ELF-1 (cell line): ENCODE results near the gene EIF2B4.

Source experiments
- DNase-seq: peaks from one replicate; pipeline ENCODE4 v3.0.0-alpha.2; 2016; ENCODE audit warnings: low read depth, low spot score

The EIF2B4 gene

DNA sequence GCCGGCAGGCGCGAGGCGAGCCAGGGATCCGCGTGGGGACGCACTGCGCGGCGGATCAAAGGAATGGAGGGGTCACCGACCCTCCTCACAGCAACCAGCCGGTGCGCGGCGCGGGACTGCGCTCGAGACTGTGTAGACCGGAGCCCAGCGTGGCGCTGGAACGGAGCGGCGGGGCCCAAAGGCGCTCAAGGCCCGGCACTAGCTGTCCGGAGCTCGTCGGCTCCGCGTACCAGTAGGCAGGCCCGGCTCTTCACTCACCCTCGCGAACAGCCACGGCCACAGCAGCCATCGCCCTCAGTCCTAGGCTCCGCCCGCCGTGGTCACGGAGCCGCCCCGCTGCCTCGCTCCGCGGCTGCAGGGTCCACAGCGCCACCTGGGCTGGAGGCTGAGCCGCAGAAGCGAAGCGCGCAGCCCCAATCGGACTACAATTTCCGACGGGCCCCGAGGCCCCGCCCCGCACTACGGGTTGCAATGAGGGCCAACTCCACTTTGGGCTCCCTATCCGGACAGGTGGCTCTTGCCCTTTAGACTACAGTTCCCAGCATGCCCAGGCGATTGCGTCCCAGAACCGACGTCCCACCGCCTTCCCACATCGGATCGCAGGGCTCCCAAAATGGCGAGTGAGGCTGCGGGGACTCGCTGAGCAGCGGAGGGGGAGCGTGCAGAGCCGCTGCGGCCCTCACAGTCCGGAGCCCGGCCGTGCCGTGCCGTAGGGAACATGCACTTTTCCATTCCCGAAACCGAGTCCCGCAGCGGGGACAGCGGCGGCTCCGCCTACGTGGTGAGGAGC, at the start of gene EIF2B4, which contains the start of gene SNX17:
EIF2B4 (minus strand) TSS at position 313 of the 790 bp plus-strand sequence; CDS start at position 289, 24 bp downstream.
SNX17 (plus strand) TSS at position 591 of the 790 bp plus-strand sequence; CDS start at position 719, 128 bp downstream.
- DNase-seq: peak; percentile 99

DNA sequence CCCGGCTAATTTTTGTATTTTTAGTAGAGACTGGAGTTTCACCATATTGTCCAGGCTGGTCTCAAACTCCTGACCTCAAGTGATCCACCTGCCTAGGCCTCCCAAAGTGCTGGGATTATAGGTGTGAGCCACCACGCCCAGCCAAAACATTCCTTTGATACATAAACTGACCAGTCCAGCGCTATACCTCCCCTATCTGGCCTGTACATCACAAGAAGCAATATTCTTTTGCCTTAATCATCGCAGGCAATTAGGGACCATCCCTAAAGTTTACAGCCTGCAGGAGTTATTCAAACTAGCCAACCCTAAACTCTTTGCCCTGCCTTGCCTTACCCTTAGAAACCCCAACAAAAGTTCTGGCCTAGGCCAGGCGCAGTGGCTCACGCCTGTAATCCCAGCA, 46.0 kb upstream of the EIF2B4 start:
- DNase-seq: no peak

GRCh38 chr2:27412419-27413152, 42.4 kb upstream of the EIF2B4 start:
- DNase-seq: no peak

DNA sequence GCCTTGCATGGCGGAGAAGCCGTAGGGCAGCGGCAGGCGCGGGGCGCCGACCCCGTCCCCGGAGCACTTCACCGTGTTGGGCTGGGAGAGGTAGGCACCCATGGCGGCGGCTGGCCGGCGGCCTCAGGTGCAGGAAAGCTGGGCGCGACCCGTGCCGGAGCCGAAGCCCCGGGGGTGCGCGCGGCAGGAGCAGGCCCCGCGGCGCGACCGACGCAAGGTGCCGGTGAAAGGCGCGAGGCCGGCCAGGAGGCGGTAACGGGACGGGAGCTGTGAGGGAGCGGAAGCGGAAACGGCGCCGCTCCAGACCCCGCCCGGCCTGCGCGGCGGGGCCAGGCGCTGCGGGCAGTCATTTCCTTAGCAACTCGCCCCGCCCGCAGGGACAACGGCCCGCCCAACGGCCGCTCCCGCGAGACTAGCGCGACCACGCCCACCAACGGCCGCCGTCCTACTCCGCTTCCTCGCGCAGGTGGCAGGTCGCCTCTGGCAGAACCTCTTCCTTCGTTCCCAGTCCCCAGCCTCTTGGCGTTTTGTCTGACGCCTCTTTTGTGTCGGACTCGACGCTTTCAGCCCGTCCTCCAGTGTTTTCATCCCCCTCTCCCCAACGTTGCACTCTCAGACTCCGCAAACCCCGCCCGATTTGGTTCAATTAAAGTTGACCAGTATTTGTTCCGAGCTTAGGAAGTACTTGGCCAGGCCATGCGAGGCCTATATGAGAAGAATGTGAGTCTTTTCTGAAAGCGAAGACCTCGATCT, 39.4 kb upstream of the EIF2B4 start, which contains the start of gene PPM1G:
PPM1G (minus strand) TSS at position 271 of the 753 bp plus-strand sequence; CDS start at position 102, 169 bp downstream.
- peak; percentile 98 for DNase-seq

- DNase-seq: peak; percentile 12
Measured at GRCh38 chr2:27408601-27409320, 38.6 kb upstream of the EIF2B4 start.

DNA sequence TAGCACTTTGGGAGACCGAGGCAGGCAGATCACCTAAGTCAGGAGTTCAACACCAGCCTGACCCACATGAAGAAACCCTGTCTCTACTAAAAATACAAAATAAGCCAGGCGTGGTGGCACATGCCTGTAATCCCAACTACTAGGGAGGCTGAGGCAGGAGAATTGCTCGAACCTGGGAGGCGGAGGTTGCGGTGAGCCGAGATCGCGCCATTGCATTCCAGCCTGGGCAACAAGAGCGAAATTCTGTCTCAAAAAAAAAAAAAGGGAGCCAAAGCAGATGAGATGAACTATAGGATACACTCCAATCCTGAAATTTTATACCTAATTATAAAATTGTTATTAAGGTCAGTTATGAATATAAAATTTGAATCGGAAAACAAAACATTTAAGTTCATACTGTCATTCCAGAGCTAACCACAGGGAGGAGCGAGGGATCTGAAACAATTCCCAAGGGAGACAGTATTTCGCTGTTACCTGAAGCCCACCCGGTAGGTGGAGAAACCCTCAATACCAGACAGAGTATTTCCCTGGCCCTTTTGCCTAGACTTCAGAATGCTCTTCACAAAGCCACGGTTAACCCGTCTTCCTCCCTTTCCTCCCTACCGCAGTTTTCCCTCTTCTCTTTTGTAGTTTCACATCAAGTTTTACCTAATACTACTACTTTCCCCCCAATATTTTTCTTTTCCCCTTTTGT, 37.8 kb upstream of the EIF2B4 start:
- DNase-seq: peak; percentile 65

GRCh38 chr2:27400348-27401135, 30.4 kb upstream of the EIF2B4 start:
- DNase-seq: no peak

- no peak for DNase-seq
Measured at GRCh38 chr2:27398962-27399361, 28.8 kb upstream of the EIF2B4 start.

GRCh38 chr2:27393225-27393624, 23.1 kb upstream of the EIF2B4 start:
- no peak for DNase-seq

DNA sequence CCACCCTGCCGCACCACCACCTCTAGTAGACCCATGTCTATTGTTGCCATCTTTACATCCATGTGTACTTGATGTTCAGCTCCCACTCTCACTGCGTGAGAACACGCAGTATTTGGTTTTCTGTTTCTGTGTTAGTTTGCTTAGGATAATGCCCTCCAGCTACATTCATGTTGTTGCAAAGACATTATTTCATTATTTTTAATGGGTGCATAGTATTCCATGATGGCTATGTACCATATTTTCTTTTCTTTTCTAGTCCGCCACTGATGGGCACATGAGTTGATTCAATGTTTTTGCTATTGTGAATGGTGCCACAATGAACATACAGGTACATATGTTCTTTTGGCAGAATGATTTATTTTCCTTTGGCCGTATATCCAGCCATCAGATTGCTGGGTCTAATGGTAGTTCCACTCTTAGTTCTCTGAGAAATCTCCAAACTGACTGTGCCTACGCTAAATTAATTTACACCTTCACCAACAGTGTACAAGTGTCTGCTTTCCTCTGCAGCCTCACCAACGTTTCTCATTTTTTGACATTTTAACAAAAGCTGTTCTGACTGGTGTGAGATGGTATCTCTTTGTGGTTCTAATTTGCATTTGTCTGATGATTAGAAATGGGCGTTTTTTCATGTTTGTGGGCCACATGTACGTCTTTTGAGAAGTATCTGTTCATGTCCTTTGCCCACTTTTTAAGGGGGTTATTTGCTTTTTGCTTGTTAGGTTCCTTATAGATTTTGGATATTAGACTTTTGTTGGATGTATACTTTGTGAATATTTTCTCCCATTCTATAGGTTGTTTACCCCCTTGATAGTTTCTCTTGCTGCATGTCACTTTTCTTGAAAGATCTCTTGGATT, 20.9 kb upstream of the EIF2B4 start:
- no peak for DNase-seq

DNA sequence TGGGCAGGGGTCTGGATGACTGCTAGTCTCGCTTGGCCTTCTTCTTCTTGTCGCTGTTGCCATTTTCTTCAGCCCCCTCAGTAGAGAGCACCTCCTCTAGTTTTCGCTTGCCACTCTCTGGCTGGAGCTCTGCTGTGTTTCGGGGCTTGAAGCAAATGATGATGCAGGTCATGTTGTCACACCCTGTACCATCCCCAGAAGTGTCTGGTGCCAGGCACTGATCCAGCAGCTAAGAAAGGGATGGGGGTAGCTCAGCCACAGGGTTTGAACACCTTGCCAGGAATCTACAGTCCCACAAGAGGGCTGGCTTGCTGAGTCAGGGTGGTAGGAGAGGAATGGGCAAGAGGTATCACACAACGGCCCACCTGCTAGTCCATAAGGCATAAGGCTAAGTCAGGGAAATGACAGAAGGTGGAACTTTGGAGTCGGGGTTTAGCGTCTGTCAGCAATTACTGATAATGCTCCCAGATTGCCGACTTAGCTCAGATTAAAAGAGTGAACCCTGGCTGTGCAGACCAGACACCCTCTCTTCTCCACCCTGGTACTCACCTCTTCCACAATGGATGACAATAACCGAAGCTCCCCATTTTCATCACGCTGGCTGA, 11.5 kb upstream of the EIF2B4 start:
- no peak for DNase-seq

DNA sequence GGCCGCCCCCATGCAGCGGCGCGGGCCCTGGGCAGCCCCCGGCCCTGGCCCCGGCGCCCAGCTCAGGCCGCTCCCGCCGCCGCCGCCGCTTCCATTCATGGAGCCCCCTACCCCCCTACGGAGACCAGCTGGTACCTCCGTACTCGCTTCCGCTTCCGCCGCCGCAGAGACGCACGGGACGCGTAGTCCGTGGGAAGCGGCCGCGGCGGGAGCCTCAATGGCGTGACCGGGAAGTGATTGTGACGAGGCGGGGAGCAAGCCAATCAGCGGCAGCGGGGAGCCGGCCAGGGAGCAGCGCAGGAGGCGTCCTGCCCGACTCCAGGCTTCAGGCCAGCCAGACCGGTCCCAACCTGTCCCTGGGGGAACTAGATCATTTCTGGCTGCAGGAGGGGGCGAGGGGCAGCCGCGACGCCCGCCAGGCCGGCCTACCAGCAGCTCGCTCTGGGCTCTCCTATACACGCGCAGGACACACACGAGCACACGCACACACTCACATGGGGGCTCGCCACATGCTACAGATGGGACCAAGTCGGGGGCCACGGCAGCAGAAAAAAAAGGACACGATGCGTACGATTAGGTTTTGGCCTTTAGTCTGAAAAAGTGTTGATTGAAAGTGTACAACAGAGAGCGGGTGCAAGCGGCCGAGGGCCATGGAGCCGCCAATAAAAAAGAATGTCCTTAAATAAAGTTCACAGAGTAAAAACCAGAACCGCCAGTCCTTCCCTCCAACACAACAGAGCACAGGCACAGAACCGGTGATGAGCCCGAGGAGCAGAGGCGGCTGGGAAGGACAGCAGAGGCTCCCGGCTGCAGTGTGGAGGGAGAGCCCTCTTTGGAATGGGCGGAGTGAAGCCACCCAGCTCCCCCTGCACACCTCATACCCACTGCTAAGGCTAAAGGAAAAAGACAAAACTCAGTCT, 10.7 kb upstream of the EIF2B4 start, which contains the start of gene ZNF513:
ZNF513 (minus strand) TSS at position 109 of the 920 bp plus-strand sequence. CDS start 208 bp downstream, outside the sequence.
- DNase-seq: peak; percentile 99

DNA sequence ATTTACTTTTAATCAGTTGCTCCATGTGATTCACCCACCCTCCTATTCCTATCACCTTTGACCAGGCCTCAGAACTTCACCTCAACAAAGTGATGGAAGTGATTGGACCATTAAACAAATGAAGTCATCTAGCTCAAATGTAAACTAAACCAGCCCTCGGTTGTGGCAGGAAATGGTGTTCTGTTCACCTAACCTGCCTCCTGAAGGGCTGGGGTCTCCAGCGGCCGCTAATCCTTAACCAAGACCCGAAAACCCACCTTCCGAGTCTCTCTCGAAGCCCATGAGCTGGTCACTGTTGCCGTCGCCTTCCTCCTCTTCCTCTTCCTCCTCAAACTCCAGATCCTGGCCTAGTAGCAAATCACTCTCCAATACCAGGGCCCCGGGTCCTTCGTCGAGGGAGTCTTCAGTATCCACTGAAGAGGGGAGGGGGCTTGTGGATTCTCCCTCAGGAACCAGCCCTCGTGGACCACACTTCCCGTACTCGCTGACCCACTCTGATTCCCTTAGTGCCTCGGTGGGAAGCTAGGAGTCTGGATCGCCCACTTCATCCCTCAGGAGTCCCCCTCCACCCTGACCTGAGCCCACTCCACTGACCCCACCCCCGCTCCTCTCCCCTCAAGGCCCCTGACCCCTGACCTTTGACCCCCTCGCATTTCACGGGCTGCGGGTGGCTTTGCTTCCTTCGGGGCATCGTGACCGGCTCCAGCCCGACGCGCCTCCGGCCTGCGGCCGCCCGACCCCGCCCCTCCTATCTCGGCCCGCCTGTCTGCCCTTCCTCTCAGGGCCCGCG, 9.9 kb upstream of the EIF2B4 start:
- peak; percentile 57 for DNase-seq

DNA sequence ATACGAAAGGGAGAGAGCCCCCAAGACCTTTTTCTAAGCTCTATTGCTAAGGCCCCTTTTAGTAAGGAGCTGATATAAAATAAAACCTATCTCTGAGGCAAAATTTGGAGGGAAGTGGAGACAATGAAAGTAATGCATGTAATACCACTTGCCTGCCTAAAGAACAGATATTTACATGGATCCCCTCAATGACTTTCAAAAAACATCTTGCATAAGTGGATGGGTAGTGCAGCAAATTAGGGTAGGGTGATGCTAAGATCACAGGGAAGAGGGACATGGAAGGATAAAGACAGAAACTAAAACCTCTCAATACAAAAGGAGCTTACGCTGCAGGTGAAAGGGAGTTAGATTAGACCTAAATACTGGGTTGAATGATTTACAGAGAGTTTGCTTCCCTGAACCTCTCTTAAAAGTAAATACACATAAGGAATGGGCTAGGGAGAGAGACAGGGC, 9.3 kb upstream of the EIF2B4 start:
- no peak for DNase-seq

- DNase-seq: no peak
Measured at GRCh38 chr2:27378809-27379290, 8.7 kb upstream of the EIF2B4 start.
